Vagina (tissue), 2 donors: ENCODE data around the gene TMEM163. TPM values are rescaled to one million over a fixed set of nuclear protein-coding genes. Genes with fewer than 3 reads are reported as not detected.
"Not testable (repeated sequence)": the region's sequence is repeated elsewhere in the genome, so short reads cannot be mapped to it uniquely, and the experiment has no call there.

ENCODE experiments used
- DNase-seq, 2 donors: peaks; one replicate each; pipeline ENCODE4 v3.0.0-alpha.2; 2017; ENCODE audit errors: extremely low spot score in 2 of 2
- H3K27ac ChIP-seq: fragments of 200-600 bp; sonication (generic); one replicate; pipeline ENCODE4 v1.5.1; 2019
- H3K27me3 ChIP-seq: fragments of 200-600 bp; sonication (generic); one replicate; pipeline ENCODE4 v1.5.1; 2019
- H3K36me3 ChIP-seq, 2 donors: fragments of 200-600 bp; sonication (generic); one replicate each; pipeline ENCODE4 v1.5.1; 2017 to 2019
- H3K4me1 ChIP-seq: fragments of 200-600 bp; sonication (generic); one replicate; pipeline ENCODE4 v1.5.1; 2019
- H3K4me3 ChIP-seq, 2 donors: fragments of 200-600 bp; sonication (generic); 1 replicate in 1 of 2; 2 replicates in 1 of 2; pipeline ENCODE4 v1.5.1; 2016 to 2019
- H3K9me3 ChIP-seq: fragments of 200-600 bp; sonication (generic); one replicate; pipeline ENCODE4 v1.5.1; 2019
- CTCF ChIP-seq, 3 experiments: fragments of 450-650 bp in 2 of 3; fragments of 200-600 bp in 1 of 3; sonication (generic) in 1 of 3; IDR thresholded peaks; one replicate each; pipeline ENCODE4 v1.5.1; 2017 to 2019; ENCODE audit warnings: antibody characterized with exemption in 3 of 3, mild to moderate bottlenecking in 2 of 3, moderate library complexity in 2 of 3
- POLR2A ChIP-seq, 2 donors: fragments of 450-650 bp; IDR thresholded peaks; one replicate each; pipeline ENCODE4 v1.6.1; 2017; ENCODE audit warnings: antibody characterized with exemption in 2 of 2, mild to moderate bottlenecking in 2 of 2, moderate library complexity in 2 of 2
- POLR2AphosphoS5 ChIP-seq, 2 donors: sonication (generic); formaldehyde crosslinking; IDR thresholded peaks; one replicate each; pipeline ENCODE4 v1.9.0; 2017; ENCODE audit warnings: antibody characterized with exemption in 2 of 2, mild to moderate bottlenecking in 2 of 2, low read depth in 1 of 2; ENCODE audit not compliant: insufficient read depth in 1 of 2
- intact Hi-C: fragments of 100-400 bp; cut with DNase I; formaldehyde crosslinking; loops from one replicate; pipeline ENCODE4 v1.15.1; 2023
- total RNA-seq: library from RNA; depleted of rRNA; stranded (reverse); fragments of >200 nt; gene quantifications from one replicate; pipeline ENCODE4 v1.2.3, GENCODE V29; 2016

The TMEM163 gene
- total RNA-seq, 1 donor from 2014 or later: not detected

- H3K27ac ChIP-seq: no peak overlapping the region
Measured at GRCh38 chr2:134762508-134762907, 43.7 kb upstream of the TMEM163 start.

GRCh38 chr2:134760385-134760784 lies 41.6 kb upstream of the TMEM163 start:
- Histone ChIP-seq H3K4me3 (no peak overlapping the region), H3K4me1 (no peaks in the 10 kb centered on the region), H3K9me3 (no peaks in the 10 kb centered on the region), H3K36me3 (no peaks in the 10 kb centered on the region), H3K27me3 (no peaks in the 10 kb centered on the region), H3K27ac (no peak overlapping the region)
- no peak for DNase-seq
- TF ChIP-seq POLR2A (IDR thresholded peaks at IDR 0.05) (no peak), CTCF (IDR thresholded peaks at IDR 0.05) (no peak), POLR2AphosphoS5 (IDR thresholded peaks at IDR 0.05; ENCODE audit: insufficient read depth in 1 of 2, low read depth in 1 of 2) (no peak)
- intact Hi-C loops: no loop called here

More at GRCh38 chr2:134762508-134762907, 43.7 kb upstream of the TMEM163 start:
- Histone ChIP-seq H3K4me3 (no peak overlapping the region), H3K9me3 (no peaks in the 10 kb centered on the region), H3K27me3 (no peaks in the 10 kb centered on the region), H3K36me3 (no peaks in the 10 kb centered on the region), H3K4me1 (no peaks in the 10 kb centered on the region)
- no peak for DNase-seq
- intact Hi-C loops: no loop called here
- TF ChIP-seq CTCF (IDR thresholded peaks at IDR 0.05) (no peak), POLR2A (IDR thresholded peaks at IDR 0.05) (no peak), POLR2AphosphoS5 (IDR thresholded peaks at IDR 0.05; ENCODE audit: insufficient read depth in 1 of 2, low read depth in 1 of 2) (no peak)

- no peaks in the 10 kb centered on the region for H3K27me3 ChIP-seq
- intact Hi-C loops: no loop called here
- no peak overlapping the region for H3K4me3 ChIP-seq
- TF ChIP-seq POLR2AphosphoS5 (IDR thresholded peaks at IDR 0.05; ENCODE audit: insufficient read depth in 1 of 2, low read depth in 1 of 2) (no peak), POLR2A (IDR thresholded peaks at IDR 0.05) (no peak), CTCF (IDR thresholded peaks at IDR 0.05) (no peak)
- H3K4me1 ChIP-seq: no peaks in the 10 kb centered on the region
- DNase-seq: no peak
- no peaks in the 10 kb centered on the region for H3K9me3 ChIP-seq
- H3K36me3 ChIP-seq: no peaks in the 10 kb centered on the region
- no peak overlapping the region for H3K27ac ChIP-seq
Measured at GRCh38 chr2:134758633-134759032, 39.8 kb upstream of the TMEM163 start.

GRCh38 chr2:134751981-134752380 lies 33.2 kb upstream of the TMEM163 start:
- H3K27ac ChIP-seq, H3K9me3 ChIP-seq, H3K27me3 ChIP-seq, H3K4me3 ChIP-seq, H3K4me1 ChIP-seq, H3K36me3 ChIP-seq, intact Hi-C loops, DNase-seq: not testable (repeated sequence)

- H3K4me1 ChIP-seq: no peaks in the 10 kb centered on the region
- no peaks in the 10 kb centered on the region for H3K9me3 ChIP-seq
- intact Hi-C loops: no loop called here
- no peak for DNase-seq
- TF ChIP-seq POLR2A (IDR thresholded peaks at IDR 0.05): no peak
- no peak for TF ChIP-seq POLR2AphosphoS5 (IDR thresholded peaks at IDR 0.05; ENCODE audit: insufficient read depth in 1 of 2, low read depth in 1 of 2)
- TF ChIP-seq CTCF (IDR thresholded peaks at IDR 0.05): no peak
- no peaks in the 10 kb centered on the region for H3K27me3 ChIP-seq
- no peak overlapping the region for H3K27ac ChIP-seq
- H3K36me3 ChIP-seq: no peaks in the 10 kb centered on the region
- H3K4me3 ChIP-seq: no peak overlapping the region
Measured at GRCh38 chr2:134745546-134745945, 26.7 kb upstream of the TMEM163 start.

GRCh38 chr2:134745023-134745422 lies 26.2 kb upstream of the TMEM163 start:
- Histone ChIP-seq H3K4me3 (no peak overlapping the region), H3K36me3 (no peaks in the 10 kb centered on the region), H3K9me3 (no peaks in the 10 kb centered on the region), H3K27ac (no peak overlapping the region), H3K27me3 (no peaks in the 10 kb centered on the region), H3K4me1 (no peaks in the 10 kb centered on the region)
- TF ChIP-seq CTCF (IDR thresholded peaks at IDR 0.05): no peak
- no peak for TF ChIP-seq POLR2A (IDR thresholded peaks at IDR 0.05)
- no peak for TF ChIP-seq POLR2AphosphoS5 (IDR thresholded peaks at IDR 0.05; ENCODE audit: insufficient read depth in 1 of 2, low read depth in 1 of 2)
- intact Hi-C loops: no loop called here
- DNase-seq: no peak
